ENCODE results near the gene ABL1.

Gene ABL1

GRCh38 chr9:130854092-130854491 lies 19.0 kb downstream of the ABL1 start:
- DNase-seq, result no peak

- no peak for DNase-seq
Observed at GRCh38 chr9:130854835-130855234, 19.8 kb downstream of the ABL1 start.

GRCh38 chr9:130856474-130856873 lies 21.4 kb downstream of the ABL1 start:
- DNase-seq, result no peak

- no peak for DNase-seq
Observed at GRCh38 chr9:130857864-130858738, 23.0 kb downstream of the ABL1 start.

DNA sequence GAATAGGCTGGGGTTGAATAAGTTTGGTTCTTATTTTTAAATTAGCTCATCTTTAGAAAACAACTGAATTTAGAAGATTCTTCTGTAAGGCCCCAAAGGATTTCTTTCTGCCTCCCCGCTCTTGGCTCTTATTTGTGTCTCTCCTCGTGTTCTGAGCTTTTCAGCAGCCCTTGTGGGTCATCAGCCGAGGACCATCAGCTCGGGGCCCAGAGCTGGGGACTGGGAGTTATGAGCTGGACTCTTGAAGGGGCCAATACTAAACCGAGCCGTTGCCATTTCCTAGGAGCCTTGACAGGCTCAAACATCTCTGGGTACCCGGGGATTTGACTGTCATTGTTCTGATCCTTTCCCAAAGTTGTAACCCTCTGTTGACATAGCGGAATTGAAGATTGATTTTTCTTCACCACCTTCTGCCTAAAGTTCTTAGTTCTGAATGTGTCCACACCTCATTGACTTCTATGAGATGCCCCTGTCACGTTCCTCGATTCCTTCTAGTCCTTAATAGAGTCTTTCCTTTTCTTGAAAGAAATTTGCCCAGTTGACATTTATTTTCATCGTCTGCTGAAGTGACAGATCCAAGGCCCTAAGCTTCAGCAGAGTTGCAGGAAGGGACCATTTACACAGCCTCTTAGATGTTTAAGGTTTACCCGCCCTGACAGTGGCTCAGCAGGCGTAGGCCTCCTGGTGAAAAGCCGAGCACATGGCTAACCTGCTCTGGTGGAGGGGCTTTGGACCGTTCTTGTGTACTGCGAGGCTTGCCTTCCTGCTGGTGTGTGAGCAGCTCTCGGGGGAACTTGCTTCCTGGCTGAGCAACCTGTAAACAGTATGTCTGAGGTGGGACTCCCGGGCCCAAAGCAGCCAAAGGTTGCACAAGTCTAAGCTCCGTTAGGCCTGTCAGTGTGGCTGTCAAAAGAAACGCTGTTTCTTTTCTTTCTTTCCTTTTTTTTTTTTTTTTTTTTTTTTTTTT lies 24.0 kb downstream of the ABL1 start:
- no peak for DNase-seq

- no peak for DNase-seq
Observed at GRCh38 chr9:130860458-130861316, 25.6 kb downstream of the ABL1 start.

DNA sequence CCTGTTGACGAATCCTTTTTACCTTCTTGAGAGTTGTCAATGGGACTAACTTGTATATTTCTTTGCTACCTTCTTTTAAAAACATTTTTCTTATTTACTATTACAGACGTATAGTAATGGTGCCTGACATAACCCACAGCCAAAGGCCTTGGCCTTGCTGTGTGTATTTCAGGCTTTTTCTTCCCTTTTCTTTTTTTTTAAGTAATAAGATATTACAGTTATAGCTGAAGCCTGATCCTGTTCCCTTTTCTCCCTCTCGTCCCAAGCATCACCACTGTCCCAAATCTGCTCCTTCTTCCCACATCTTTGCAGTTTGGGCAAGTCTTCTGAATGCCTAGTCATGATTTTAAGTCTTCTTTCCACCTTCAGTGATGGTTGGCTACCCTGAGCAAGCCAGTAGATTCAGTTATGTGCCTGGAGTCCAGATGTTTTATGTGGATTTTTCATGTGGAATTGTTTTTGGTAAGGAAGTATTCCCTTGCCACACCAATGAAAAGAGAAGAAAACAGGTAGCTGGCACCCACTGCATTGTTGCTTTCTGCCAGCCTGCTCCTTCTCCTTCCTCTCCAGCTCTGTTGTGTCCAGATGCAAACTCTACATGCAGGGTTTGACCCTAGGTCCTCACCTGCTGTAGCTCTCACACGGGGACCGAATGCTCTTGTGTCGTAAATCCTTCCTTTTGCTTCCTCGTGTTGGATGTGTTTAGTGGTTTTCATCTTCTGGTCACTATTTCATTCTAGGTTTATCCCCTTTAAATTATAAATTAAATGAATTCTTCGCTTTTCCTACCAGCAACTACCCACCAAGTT lies 26.5 kb downstream of the ABL1 start:
- no peak for DNase-seq

GRCh38 chr9:130862217-130862616 lies 27.2 kb downstream of the ABL1 start:
- DNase-seq, result no peak

DNA sequence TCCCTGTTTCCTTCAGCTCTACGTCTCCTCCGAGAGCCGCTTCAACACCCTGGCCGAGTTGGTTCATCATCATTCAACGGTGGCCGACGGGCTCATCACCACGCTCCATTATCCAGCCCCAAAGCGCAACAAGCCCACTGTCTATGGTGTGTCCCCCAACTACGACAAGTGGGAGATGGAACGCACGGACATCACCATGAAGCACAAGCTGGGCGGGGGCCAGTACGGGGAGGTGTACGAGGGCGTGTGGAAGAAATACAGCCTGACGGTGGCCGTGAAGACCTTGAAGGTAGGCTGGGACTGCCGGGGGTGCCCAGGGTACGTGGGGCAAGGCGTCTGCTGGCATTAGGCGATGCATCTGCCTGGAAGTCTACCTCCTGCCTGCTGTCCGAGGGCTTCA lies 27.7 kb downstream of the ABL1 start:
- DNase-seq, result no peak

GRCh38 chr9:130864541-130864940 lies 29.5 kb downstream of the ABL1 start:
- no peak for DNase-seq

GRCh38 chr9:130865921-130866320 lies 30.9 kb downstream of the ABL1 start:
- no peak for DNase-seq

GRCh38 chr9:130866474-130866965 lies 31.5 kb downstream of the ABL1 start:
- DNase-seq, result no peak

DNA sequence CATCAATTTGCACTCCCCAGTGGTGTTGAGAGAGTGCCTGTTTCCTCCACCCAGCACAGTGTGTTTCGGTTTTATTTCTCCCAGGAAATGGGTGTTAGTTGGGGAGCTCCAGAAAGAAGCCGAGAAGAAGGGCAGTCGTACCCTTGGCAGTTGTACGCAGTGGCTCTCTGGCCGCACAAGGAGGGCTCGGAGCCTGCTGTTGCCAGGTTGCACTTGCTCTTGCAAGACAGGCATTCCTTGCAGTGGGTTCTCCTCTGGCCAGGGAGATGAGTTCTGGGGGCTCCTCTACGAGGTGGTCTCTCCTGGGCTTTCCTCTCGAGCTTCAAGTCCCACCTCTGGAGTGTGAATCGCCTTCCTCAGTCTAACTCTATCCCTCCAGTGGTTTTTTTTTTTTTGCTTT lies 32.5 kb downstream of the ABL1 start:
- no peak for DNase-seq

- no peak for DNase-seq
Observed at GRCh38 chr9:130868230-130868629, 33.2 kb downstream of the ABL1 start.

GRCh38 chr9:130869250-130869649 lies 34.2 kb downstream of the ABL1 start:
- DNase-seq, result no peak

DNA sequence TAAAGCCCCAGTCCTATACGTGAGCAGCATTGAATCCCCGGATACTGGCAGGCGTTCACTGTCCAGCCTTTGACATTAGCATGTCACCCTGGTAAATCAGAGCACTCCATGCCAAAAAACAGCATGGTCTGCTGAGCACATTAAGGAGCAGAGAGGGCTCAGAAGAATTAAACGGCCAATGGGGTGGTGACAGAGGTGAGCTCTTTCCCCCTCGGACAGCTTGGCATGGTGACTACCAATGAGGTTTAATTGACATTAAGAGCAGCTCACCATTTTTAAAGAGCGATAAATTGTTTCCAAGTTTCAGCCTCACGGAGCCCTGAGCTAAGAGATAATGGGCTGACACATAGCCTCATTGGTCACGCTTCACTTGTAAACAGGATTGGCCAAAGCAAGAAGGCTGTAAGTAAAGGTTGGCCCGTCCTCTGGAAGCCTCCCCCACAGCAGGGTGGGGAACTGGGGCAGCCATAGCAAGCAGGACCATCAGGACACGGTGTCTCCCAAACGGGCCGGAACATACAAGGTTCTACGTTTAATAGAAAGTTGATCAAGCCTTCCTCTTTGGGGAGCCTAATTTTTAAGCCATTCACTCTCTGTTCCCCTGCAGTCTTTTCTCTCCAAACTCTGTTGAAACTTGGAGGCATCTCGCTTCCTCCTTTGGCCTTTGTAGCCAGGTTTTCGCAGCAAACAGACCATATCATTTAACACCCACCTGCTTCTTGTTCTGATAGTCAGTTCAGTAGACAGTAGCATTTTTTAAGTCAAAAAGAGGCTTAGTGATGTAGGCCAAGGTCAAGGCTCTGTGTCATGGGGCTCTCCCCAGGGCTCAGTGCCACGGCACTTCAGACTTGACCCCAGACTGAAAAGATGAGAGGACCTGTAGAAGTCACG lies 35.7 kb downstream of the ABL1 start:
- DNase-seq, result no peak

- DNase-seq, result no peak
Observed at GRCh38 chr9:130871395-130872062, 36.5 kb downstream of the ABL1 start.

DNA sequence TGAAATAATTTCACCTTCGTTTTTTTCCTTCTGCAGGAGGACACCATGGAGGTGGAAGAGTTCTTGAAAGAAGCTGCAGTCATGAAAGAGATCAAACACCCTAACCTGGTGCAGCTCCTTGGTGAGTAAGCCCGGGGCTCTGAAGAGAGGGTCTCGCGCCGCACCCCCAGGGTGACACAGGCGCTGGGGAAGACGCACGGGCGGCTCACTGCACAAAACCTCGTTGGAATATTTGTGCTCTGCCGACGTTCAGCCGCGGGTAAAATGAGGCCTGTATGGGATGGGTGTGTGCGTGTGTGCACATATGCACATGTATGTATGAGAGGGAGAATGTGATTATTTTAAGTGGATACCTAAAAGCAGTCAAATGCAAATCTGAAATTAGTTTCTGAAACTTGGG lies 37.0 kb downstream of the ABL1 start:
- DNase-seq, result no peak

GRCh38 chr9:130872508-130872907 lies 37.5 kb downstream of the ABL1 start:
- DNase-seq, result no peak

DNA sequence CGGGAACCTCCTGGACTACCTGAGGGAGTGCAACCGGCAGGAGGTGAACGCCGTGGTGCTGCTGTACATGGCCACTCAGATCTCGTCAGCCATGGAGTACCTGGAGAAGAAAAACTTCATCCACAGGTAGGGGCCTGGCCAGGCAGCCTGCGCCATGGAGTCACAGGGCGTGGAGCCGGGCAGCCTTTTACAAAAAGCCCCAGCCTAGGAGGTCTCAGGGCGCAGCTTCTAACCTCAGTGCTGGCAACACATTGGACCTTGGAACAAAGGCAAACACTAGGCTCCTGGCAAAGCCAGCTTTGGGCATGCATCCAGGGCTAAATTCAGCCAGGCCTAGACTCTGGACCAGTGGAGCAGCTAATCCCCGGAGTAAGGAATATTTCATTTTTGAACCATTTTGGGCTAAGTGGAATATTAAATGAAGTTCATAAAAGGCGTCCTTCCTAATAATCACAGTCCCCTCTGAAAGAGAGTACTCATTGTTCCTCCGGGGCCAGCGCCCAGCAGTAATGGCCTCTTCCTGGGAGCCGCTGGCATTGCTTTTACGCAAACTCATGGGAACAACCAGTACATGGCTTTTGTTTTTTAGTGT lies 38.0 kb downstream of the ABL1 start:
- no peak for DNase-seq
